Colonic mucosa (tissue), 4 donors: ENCODE results near the gene MRPL22. TPM values are rescaled to one million over a fixed set of nuclear protein-coding genes. Genes with fewer than 3 reads are reported as not detected.

Experiments
- DNase-seq: peaks from one replicate; pipeline ENCODE4 v3.0.0-alpha.2; 2020
- H3K27ac ChIP-seq: fragments of 200-600 bp; one replicate; pipeline ENCODE4 v1.8.0; 2021
- H3K27me3 ChIP-seq: fragments of 200-600 bp; one replicate; pipeline ENCODE4 v1.8.0; 2021
- H3K36me3 ChIP-seq: fragments of 200-600 bp; one replicate; pipeline ENCODE4 v1.8.0; 2021
- H3K4me1 ChIP-seq: fragments of 200-600 bp; one replicate; pipeline ENCODE4 v1.8.0; 2021; ENCODE audit warnings: mild to moderate bottlenecking
- H3K4me3 ChIP-seq: fragments of 200-600 bp; one replicate; pipeline ENCODE4 v1.8.0; 2021
- H3K9ac ChIP-seq, 2 donors: one replicate each; pipeline ENCODE4 v1.7.0; 2013; ENCODE audit warnings: control low read depth in 2 of 2, low read depth in 2 of 2, low read length in 2 of 2
- H3K9me3 ChIP-seq: fragments of 200-600 bp; one replicate; pipeline ENCODE4 v1.8.0; 2021
- CTCF ChIP-seq: fragments of 200-600 bp; IDR thresholded peaks from one replicate; pipeline ENCODE4 v1.8.0; 2022; ENCODE audit warnings: antibody characterized with exemption, mild to moderate bottlenecking
- intact Hi-C: fragments of 100-400 bp; cut with DNase I; formaldehyde crosslinking; loops from one replicate; pipeline ENCODE4 v1.14.1; 2022
- total RNA-seq, 2 donors: library from RNA; stranded (reverse); fragmentation: NEBNext Ultra II Directional in 1 of 2; extraction: Animal tissue kit (Norgen Biotek cat#: 25700) in 1 of 2; gene quantifications; one replicate each; pipeline ENCODE4 v1.2.1, GENCODE V29; 2021
- donor health status: healthy.
- donor health status: DM: no; HTN: no; CAD: no.
- donor health status: DM: no; HTN: no; CAD: no.

MRPL22 gene
- total RNA-seq, 2 donors from 2014 or later: 51.4 to 62.3 TPM

GRCh38 chr5:154916874-154917273 lies 24.0 kb upstream of the MRPL22 start:
- no peak for TF ChIP-seq CTCF
- intact Hi-C loops: no loop called here
- no peak overlapping the region for H3K27ac ChIP-seq
- peaks cover 3% of the 10 kb centered on the region for H3K36me3 ChIP-seq
- no peak overlapping the region for H3K4me3 ChIP-seq
- no peak overlapping the region for H3K9ac ChIP-seq
- no peak for DNase-seq
- no peaks in the 10 kb centered on the region for H3K4me1 ChIP-seq
- no peaks in the 10 kb centered on the region for H3K27me3 ChIP-seq
- H3K9me3 ChIP-seq: no peaks in the 10 kb centered on the region

GRCh38 chr5:154917757-154918156 lies 23.1 kb upstream of the MRPL22 start:
- intact Hi-C loops: no loop called here
- no peak overlapping the region for H3K9ac ChIP-seq
- H3K4me1 ChIP-seq: no peaks in the 10 kb centered on the region
- H3K36me3 ChIP-seq: peaks cover 3% of the 10 kb centered on the region
- H3K27ac ChIP-seq: no peak overlapping the region
- no peak for DNase-seq
- H3K4me3 ChIP-seq: no peak overlapping the region
- no peaks in the 10 kb centered on the region for H3K9me3 ChIP-seq
- no peaks in the 10 kb centered on the region for H3K27me3 ChIP-seq
- TF ChIP-seq CTCF: no peak

- no peak overlapping the region for H3K27ac ChIP-seq
- no peaks in the 10 kb centered on the region for H3K9me3 ChIP-seq
- no peaks in the 10 kb centered on the region for H3K27me3 ChIP-seq
- no peaks in the 10 kb centered on the region for H3K36me3 ChIP-seq
- H3K9ac ChIP-seq: no peak overlapping the region
- no peak for DNase-seq
- no peak overlapping the region for H3K4me3 ChIP-seq
- TF ChIP-seq CTCF: no peak
- intact Hi-C loops: no loop called here
- no peaks in the 10 kb centered on the region for H3K4me1 ChIP-seq
These were observed 17.1 kb upstream of the MRPL22 start for GRCh38 chr5:154923441-154924430.

- intact Hi-C loops: no loop called here
- Histone ChIP-seq H3K4me3 (no peak overlapping the region), H3K9ac (no peak overlapping the region), H3K4me1 (peaks cover 6% of the 10 kb centered on the region), H3K36me3 (no peaks in the 10 kb centered on the region), H3K9me3 (no peaks in the 10 kb centered on the region), H3K27me3 (no peaks in the 10 kb centered on the region), H3K27ac (no peak overlapping the region)
- no peak for TF ChIP-seq CTCF
- DNase-seq: no peak
These were observed 7.3 kb upstream of the MRPL22 start for GRCh38 chr5:154933537-154933936.

GRCh38 chr5:154934881-154935280 lies 6.0 kb upstream of the MRPL22 start:
- TF ChIP-seq CTCF: no peak
- intact Hi-C loops: no loop called here
- no peak overlapping the region for H3K9ac ChIP-seq
- peaks cover 6% of the 10 kb centered on the region for H3K4me1 ChIP-seq
- H3K4me3 ChIP-seq: no peak overlapping the region
- H3K27ac ChIP-seq: no peak overlapping the region
- no peaks in the 10 kb centered on the region for H3K9me3 ChIP-seq
- no peaks in the 10 kb centered on the region for H3K27me3 ChIP-seq
- H3K36me3 ChIP-seq: no peaks in the 10 kb centered on the region
- DNase-seq: no peak
